TTC549 (cell line): Measurements from ENCODE around the gene ALOX5.

ENCODE experiments used
- FAIRE-seq: peaks from 2 replicates; lab custom pipeline; 2012; peaks lifted over from hg19 to GRCh38; lab: Jason Lieb, UNC

The ALOX5 gene

DNA sequence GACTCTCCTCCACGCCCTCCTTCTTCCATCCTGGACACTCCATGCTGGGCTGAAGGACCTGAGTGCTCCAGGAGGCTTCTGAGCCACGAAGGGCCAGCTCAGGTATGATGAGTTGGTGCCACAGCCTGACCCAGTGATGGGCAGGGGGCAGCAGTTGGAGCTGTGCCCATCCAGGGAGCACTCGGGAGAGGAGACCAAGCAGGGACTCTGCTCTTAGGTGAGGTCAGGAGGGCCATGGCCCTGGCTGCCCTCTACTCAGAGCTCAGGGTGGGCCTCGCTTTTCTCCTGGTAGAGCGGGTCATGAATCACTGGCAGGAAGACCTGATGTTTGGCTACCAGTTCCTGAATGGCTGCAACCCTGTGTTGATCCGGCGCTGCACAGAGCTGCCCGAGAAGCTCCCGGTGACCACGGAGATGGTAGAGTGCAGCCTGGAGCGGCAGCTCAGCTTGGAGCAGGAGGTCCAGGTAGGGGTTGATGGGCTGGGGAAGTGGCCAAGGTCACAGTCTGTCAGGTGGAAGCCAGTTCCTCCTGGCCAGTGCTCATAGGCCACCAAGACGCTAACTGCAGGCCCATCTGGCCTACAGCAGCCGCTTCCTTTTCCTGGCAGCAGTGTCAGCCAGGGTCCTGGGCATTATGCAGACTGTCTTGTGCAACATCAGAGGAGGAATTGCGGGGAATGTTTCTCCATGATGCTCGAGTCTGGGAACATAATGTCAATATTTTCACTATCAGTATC lies 50.8 kb downstream of the ALOX5 start:
- FAIRE-seq = no peak

DNA sequence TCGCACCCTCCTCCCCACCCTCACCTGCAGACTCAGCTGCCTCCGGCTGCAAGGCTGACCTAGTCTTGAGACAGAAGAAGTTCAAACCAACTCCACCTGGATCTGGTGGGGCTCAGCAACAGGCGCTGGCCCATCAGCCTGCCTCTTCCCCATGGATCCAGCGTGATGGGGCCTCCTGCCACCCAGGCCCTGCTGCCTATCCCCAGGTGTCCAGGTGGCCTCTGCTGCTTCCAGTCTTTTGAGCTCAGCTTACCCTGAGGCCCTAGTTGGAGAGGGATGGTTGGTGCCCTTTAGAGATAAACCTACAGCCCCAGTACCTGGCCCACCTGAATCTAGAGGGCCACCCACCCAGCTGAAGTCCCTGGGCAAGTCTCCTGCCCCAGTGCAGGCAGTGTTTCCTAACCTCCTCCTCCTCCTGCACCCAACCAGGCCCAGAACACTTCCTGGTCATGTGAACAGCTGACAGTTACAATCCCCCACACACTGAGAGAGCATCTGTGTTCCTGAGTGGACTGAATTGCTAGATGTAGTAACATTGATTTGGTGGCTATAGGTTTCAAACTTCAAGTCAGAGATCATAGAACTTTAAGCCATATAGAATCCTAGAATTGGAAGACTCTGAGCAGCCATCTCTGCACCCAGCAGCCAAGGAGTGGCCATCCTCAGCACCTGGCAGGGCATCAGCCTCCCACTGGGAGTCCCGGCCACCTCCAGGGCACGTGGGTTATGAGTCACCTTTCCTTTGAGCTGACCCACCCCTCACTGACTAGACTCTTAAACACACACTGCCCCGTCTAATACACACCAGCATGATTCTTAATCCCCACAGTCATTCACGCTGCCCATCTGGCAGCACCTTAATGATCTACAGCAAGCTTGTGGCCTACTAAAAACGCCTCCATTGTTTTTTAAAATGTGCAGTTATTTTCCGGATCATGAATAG lies 51.9 kb downstream of the ALOX5 start:
- no peak for FAIRE-seq

DNA sequence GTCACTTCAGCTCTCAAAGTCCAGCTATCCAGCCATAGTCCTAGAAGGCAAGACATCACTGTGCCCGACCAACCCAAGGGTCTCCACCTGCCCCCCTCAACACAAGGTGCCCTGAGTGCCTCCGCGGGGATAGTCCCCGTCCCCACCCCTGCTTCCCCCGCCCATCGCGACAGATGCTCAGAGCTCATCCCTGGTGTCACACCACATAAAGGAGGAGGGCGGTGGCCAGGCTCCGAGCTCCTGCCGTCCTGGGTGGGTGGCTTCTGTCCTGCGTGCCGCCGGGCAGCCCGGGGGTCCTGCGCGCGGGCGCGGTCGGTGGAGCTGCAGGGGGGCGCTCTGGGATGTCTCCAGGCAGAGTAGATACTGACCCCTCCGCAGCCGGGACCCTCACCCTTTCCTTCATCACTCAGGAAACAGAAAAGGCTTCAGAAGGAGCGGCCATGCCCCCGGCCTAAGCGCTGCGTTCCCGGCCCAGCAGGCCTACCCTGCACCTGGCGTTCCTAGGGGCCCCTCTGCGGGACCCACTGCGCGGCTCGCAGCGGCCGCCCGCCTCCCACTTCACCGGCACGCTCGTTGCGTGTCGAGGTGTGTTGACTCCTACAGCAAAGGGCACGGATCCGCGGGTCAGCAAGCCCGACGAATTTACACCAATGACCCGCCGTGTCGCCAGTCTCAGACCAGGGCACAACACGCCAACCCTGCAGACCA lies 53.4 kb downstream of the ALOX5 start:
- no peak for FAIRE-seq

DNA sequence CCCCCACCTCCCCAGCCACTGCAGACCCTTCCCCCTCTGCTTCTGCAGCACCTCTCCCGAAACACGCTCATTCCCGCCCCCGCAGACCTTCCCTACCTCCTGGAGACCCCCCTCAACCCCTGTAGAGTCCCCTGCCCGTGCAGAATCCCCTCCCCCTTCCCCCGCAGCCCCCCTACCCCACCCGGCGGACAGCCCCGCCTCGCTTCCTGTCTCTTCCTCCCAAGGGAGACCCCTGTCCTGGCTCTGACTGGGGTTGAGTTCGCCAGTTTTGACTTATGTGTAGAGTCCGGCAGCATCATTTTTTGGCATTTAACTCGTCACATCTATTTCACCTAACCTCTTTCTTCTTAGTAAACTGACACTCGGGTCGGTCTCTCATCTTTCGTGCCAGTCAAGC lies 54.0 kb downstream of the ALOX5 start:
- FAIRE-seq = no peak

DNA sequence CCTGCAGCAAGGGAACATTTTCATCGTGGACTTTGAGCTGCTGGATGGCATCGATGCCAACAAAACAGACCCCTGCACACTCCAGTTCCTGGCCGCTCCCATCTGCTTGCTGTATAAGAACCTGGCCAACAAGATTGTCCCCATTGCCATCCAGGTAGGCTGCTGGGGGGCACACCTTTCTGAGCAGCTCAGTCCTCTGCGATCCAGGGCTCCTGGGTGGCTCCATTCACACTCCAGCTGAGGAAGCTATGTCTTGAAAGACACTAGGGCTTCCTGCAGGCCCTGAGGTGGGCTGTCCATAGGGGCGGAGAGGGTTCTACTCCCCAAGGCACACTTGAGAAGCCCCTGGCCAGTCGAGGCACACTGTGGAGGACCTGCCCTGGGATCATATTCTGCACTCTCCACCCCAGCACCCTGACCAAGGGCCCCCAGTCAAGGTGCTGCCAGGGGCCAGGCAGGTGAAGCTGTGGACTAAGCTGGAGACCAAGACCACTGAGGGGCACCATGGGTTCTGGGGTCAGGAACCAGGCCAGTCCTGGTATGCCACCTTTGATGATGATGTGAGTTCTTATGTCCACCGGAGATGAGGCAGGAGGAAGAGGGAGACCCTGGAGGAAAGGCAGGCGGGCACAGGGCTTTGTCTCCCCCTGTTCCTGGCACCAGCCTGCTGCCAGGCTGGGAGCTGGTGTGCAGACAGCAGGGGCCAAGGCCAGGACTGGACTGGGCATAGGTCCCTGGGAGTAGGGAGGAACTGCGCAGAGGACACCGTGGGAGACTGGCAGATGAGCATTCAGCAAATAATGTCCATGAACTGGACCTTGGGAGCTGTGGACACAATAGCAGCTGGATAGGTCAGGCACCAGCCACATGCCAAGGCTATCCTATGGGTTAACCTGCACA lies 54.8 kb downstream of the ALOX5 start:
- FAIRE-seq = no peak

DNA sequence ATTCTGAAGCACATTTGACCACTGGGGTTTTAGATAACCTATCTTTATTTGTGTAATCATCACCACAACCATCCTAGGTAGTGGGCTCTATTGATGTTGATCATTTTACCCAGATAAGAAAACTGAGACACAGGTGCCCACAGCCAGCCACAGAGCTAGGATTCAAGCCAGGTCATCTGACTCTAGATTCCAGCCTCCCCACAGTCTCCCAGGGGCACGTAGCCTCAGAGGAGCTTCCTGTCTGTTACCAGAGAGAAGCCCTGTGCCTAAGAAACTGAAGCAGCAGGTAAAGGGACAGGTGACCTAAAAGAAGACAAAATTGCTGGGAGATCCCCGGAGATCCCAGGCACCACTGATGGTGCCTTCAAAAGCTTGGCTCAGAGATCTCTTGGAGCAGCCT lies 55.8 kb downstream of the ALOX5 start:
- no peak for FAIRE-seq

DNA sequence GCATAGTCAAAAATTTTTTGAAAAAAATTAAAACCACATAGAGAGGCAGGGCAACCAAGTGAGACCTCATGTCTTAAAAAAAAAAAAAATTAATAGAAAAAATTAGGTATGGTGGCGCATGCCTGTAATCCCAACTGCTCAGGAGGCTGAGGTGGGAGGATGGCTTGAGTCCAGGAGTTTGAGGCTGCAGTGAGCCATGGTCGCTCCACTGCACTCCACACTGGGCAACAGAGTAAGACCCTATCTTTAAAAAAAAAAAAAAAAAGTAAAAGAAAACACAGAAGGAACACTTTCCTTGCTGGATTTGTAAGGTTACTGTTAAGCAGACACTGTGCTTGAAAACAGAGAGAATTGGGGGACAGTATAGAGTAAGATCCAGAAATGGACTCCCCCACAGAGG lies 58.1 kb downstream of the ALOX5 start:
- FAIRE-seq = no peak

DNA sequence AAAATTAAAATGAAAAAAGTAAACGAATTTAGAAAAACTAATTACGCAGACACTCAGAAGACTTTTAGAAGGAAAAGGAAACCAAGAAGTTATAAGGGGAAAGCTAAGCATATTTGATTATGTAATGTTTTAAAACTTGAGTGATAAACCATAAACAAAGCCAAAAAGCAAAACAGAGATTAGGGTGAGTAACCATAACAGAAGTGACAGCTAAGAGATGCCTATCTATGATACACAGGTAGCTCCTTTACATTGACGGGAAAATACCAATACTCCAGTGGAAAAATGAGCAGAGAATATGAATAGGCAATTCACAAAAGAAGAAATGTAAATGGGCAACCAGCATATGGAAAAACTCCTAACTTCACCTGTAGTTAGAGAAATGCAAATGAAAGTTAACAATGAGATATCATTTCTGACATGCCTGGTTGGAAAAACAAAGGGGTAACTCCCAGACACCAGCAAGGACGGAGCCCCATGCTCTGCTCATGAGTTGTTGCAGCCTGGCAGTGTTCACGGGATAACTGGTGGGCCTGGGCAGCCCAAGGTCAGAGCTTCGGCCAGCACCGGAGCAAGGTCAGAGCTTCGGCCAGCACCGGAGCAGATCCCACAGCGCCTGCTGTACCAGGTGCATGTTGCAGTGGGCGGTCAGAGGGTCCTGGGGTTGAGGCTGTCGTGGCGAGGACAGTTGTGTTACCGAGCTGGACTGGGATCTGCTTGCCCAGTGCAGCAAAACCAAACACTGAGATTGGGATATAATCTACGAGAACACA lies 58.9 kb downstream of the ALOX5 start:
- no peak for FAIRE-seq

DNA sequence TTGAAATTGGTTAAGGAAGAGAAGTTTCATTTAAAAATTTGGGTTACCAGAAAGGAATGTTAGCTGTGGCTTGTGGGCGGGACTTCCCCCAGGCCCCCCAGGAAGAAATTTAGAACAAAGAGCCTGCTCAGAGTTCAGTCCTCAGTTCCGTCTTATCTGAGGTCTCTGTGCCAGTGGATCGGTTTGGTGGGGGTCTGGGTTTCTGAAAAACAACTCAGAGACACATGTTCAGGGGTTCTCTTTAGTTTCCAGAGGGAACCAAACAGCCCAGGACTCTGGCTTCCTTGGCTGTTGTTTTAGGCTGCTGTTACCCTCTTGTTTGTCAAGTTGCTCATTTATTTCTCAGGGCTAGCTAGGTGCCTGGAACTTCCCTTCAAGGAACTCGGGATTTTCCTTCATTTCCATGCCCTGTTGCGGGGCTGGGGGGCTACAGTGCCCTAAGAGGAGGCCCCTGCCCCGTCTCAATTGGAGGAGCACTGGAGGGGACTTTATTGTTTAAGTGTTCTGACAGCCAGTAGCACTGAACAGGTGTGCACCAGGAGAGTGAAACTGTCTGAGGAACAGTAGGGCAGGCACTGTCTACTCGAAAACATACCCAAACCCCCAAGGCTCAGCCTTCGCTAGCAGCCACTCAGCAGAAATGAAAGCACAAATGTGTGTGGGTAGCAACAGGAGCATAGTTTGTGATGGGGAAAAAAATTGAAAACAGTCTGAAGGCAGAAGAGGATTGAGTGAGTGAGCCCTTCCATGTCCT lies 59.9 kb downstream of the ALOX5 start:
- no peak for FAIRE-seq

DNA sequence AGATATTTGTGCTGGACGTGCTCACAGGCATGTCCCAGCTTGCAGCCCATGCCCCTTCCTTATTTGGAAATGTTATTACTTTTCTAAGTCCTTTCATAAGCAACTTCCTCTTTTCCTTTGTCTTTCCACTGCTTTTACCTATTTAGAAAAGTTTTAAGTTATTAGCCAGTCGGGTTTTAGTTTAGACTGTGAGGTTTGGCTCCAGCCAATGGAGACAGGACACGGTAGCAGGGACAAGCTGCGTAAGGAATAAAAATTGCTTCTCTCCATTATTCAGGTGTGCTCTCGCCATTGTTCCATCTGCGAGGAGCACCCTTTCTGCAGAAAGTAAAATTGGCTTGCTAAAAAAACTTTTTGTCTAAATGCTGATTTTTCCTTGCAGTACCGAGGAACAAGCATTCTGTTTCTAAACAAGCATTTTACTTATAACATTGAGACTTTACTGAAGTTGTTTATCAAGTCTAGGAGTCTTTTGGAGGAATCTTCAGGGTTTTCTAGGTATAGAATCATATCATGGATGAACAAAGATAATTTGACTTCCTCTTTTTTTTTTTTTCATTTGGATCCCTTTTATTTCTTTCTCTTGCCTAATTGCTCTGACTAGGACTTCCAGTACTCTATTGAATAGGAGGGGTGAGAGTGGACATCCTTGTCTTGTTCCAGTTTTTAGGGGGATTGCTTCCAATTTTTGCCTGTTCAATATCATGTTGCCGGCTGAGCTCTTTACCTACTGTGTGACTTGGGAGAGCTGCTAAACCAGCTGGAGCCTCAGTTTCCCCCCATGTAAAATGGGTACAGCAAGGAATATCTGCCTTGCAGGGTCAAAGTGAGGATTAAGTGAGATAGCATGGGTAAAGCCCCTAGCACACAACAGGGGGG lies 63.8 kb downstream of the ALOX5 start:
- no peak for FAIRE-seq

DNA sequence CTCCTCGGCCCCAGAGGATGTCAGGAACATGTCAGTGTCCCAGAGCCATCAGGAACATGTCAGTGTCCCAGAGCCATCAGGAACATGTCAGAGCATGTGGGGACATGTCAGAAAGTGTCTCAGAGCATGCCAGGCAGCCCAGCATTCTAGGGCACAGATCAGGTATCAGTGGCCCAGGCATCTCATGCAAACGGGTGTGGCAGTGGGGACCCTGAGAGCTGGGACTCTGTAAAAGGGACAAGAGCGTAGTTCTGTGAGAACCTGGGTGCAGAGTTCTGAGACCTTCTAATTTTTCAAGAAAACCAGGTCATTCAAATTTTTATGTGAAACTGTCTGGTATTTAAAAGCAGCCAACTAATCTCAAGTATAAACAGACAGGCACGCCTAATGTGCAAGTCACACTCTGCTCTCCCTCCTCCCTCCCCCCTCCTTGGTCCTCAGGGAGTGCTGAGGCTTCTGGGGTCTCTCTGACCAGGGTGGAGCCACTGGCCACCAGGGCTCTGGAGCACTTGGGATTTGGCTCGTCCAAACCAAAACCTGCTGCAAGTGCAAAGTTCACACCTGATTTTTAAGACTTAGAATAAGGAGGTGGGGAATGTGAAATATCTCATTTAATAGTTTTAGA lies 64.6 kb downstream of the ALOX5 start:
- no peak for FAIRE-seq

DNA sequence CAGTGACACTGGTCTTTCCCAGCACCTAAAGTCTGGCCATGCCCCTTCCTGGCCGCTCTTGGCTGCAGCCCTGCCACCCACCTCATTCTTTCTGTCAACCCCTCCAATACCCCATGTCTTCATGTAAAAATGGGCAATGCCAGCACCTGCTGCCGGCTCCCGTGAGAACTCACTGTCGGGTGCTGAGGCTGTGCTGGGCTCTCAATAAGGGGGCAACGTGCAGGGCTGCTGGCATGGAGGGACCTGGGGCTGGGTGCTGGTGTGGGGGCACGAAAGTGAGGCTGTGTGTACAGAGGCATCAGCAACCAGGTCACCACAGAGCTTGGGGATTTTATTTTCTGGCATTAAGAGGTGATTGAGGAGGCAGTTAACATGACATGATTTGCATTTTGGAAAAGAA lies 65.3 kb downstream of the ALOX5 start:
- FAIRE-seq = no peak

DNA sequence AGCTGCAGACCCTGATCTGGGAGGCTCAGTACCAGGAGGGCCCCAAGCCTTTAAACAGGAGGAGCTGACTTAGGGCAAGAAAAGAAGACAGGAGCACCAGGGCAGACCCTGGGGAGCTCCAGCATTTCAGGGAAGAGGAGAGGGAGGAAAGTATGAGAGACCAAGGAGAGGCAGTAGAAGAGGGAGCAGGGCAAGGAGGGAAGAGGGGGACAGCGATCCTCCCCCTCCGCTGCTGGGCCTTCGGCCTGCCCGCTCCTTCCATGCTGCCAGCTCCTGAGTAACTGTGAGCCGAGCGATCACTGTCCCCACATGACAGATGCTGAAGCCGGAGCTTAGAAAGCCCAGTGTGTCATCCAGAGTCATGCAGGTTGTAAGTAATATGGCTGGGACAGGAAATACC lies 65.9 kb downstream of the ALOX5 start:
- no peak for FAIRE-seq

DNA sequence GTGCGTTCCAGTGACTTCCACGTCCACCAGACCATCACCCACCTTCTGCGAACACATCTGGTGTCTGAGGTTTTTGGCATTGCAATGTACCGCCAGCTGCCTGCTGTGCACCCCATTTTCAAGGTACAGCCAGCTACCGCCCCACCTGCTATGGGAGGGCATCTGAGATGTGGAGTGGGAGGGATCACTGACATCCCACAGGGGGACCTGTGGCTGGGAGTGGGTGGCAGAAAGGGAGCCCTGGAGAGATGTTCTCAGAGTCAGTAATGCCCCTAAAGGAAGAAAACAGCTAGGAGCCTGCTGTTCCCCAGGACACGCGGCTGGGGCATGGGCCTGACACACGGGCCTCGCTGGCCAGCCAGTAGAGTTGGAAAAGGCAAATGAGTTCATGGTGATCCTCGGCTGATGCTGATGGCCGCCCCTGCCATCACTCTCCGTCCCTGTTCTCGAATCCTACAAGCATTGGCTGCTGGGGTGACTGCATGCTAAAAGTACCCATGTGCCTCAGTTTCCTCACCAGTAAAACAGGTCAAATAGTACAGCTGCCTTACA lies 66.6 kb downstream of the ALOX5 start:
- FAIRE-seq = no peak

DNA sequence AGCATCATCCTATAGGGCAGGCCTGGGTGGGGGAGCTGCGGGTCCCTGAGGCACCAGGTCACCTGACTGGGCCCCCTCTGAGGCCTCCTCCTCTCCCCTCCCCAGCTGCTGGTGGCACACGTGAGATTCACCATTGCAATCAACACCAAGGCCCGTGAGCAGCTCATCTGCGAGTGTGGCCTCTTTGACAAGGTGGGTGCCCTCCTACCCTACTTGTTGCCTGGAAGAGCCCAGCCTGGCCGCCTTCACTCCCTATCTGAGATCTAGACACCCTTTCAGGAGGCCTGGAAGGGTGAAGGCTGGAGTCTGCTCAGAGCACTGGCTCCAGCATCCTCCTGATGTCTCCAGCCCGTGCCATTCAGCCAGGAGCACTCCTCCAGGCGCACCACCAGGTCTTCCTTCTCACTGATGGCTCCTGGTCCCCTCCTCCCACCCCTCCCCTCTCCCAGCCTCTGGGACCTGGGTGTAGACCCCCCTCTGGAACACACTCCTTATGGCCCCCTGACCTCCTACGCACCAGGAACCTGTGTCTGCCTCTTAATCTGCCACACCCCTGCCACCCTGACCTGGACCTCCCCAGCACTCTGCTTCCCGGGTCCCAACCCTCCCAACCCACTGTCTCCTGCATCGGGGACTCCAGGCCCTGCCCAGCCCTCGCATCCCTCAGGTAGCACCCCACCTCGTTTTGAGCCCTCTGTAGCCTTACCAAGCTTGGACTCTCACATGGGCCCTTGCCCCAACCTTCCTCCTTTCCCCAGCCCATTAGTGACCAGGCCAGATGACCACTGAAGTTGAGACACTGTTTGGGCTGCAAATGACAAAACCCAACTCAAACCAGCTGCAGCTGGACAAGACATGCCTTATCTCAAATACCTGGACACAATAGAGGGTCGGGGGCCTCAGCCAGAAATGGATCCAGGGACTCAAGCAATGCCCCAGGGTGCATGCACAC lies 67.5 kb downstream of the ALOX5 start:
- no peak for FAIRE-seq

DNA sequence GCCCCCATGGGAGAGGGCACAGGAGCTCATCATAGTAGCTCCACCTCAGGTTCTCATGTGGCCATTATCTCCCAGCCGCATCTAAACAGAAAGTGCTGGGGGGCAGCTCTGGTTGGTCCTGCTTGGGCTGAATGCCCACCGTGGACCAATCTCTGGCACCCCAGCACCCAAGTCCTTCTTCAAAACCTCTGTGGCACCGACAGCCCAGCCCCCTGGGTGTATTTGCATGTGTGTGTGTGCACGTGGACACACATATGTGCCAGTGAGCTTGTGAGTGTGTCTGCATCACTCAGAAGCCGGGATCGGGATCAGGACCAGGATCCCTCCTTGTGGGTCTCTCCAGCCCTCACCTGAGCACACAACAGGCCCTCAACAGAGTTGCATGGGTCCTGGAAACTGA lies 68.2 kb downstream of the ALOX5 start:
- FAIRE-seq = no peak

DNA sequence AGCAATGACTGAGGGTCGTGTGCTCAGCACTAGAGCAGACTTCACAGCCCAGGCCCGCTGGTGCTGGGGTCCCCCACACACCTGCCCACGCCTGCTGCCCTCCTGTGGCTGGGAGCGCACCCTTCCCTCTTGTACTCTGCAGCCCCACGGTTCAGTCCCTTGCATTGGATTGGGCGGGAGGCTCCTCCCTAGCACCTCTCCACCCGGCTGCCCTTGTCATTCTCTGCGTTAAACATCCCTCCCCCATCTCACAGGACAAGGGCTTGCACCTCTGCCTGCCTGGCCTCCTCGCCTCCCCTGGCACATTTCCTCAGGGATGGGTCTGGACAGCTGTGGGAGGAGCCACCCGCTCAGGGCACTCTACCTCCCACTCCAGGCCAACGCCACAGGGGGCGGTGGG lies 68.6 kb downstream of the ALOX5 start:
- no peak for FAIRE-seq
